Neural cell (in vitro differentiated cells): ENCODE measurements around the gene ADAMTS18.

Experiments used
- CTCF ChIP-seq: fragments of 450-650 bp; IDR thresholded peaks from 2 replicates; pipeline ENCODE4 v1.5.1; 2014; ENCODE audit warnings: antibody characterized with exemption, mild to moderate bottlenecking, moderate library complexity; ENCODE audit not compliant: poor library complexity, severe bottlenecking
- EP300 ChIP-seq: fragments of 450-650 bp; conservative IDR thresholded peaks from 2 replicates; pipeline ENCODE4 v1.6.1; 2014; ENCODE audit warnings: antibody characterized with exemption, mild to moderate bottlenecking, moderate library complexity; ENCODE audit not compliant: poor library complexity, severe bottlenecking
- POLR2AphosphoS5 ChIP-seq: IDR thresholded peaks from 2 replicates; pipeline ENCODE4 v1.6.1; 2012
- REST ChIP-seq: IDR thresholded peaks from 2 replicates; pipeline ENCODE4 v1.6.1; 2012; ENCODE audit warnings: borderline replicate concordance
- TAF1 ChIP-seq: IDR thresholded peaks from 2 replicates; pipeline ENCODE4 v1.6.1; 2012; ENCODE audit warnings: low read depth

DNA sequence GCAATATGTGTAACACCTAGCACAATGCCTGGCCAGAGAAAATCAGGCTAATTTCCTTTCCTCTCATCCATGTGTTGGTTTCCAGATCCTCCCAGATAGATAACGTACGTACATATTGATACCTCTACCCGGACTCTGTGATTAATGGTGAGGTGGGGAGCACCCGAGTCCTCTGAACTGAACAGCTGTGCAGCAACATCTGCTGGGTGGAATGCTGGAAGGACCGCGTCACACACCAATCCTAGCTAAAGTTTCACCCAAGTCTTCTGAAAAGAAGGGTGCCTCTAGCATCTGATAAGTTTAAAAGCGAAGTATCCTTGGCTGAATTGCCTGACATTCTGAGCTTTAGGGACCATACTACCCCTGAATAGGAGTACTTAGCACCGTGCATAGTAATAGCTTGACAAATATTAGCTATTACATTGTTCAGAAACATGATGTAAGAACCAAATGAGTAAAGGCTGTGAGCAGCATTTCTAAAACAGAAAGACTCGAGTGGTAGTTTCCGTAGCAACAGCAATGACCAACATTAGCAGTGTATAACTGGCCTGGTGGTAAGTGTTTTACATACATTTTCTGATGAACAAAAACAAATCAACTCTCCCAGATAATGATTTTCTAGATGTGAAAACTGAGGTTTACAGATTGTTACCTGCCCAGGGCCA lies 144.3 kb downstream of the ADAMTS18 start:
- TF ChIP-seq TAF1 = no peak
- TF ChIP-seq CTCF = no peak
- TF ChIP-seq POLR2AphosphoS5 = no peak
- TF ChIP-seq REST = no peak
- TF ChIP-seq EP300 = no peak
